ENCODE measurements around the gene OARD1.

- no peak for TF ChIP-seq CTCF (IDR thresholded peaks at IDR 0.05)
- no peak for TF ChIP-seq EZH2 (IDR thresholded peaks at IDR 0.05; ENCODE audit: borderline replicate concordance, insufficient read depth, low read depth, low read length, poor library complexity, severe bottlenecking)
Measured at GRCh38 chr6:41023114-41023513, 49.0 kb downstream of the OARD1 start.

Data from B cell (primary cell).